Measurements from ENCODE around the gene PF4V1.

The PF4V1 gene

DNA sequence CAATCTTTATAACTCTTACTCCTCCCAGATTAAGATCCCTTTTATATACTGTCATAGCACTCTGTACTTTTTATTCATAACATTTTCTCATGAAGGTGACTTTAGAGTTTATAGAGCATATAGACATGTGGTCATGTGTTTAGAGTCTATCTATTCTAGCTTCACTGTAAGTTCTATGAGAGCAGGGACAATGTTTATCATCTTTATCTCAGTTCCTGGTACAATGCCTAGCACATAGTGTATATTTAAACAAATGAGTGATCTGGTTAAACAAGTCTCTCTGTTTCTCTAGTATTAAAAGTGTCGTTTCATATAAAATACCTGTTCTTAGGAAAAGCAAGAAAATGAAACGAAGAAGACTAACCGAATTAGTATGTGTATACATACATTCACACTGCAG lies 13.4 kb upstream of the PF4V1 start:
- TF ChIP-seq ZFP69B (tag by site-specific recombination; IDR thresholded peaks at IDR 0.05) (no peak), GLI2 (tag by site-specific recombination; IDR thresholded peaks at IDR 0.05; ENCODE audit: borderline replicate concordance, low read depth) (no peak)
- Histone ChIP-seq H3K4me3 (ENCODE audit: low read depth, low read length) (no peak overlapping the region), H3K4me1 (ENCODE audit: control insufficient read depth, insufficient read depth, low read length) (no peaks in the 10 kb centered on the region), H3K27ac (ENCODE audit: extremely low read depth, low read depth, low read length) (no peak overlapping the region), H3K9me3 (ENCODE audit: control insufficient read depth, insufficient read depth, low read depth, low read length) (no peaks in the 10 kb centered on the region), H3K36me3 (ENCODE audit: control insufficient read depth in 2 of 2, insufficient read depth in 1 of 2, low read length in 2 of 2) (no peaks in the 10 kb centered on the region)
- POLR2A ChIA-PET = no interaction called here
- CTCF ChIA-PET = interaction anchor here (1.5 kb wide), 1 partner anchor 25 kb away, joined by 3 read pairs; no protein-coding TSS in a partner anchor

DNA sequence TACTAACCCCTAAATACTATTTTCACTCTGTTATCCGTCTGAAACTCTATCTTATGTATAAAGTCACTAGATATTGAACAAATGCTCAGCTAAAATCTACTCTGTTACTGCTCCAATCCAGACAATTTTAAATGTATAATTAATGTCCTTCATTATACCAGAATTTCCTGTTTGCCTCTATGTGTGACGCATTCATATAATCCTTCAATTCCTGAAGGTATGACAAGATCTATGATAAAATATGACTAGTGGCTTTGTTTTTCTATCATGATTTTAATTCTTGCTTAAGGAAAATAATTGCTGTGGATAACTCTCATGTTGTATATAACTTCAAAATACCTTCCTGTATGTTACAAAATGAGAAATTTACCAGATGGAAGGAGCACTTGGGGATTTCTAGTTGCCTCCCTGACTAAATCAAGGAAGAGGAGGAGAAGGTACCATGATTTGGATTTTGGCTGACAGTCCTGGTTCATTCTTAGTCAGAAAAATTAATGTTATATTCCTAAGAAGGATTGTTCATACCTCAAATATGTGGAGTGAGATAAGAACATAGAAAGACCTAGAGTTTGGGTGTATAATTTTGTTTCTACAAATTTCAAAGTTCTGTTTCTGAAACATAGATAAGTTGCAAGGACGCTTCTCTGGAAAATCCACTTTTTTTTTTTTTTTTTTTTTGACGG lies 11.7 kb upstream of the PF4V1 start:
- no peaks in the 10 kb centered on the region for H3K9me3 ChIP-seq (ENCODE audit: control insufficient read depth, insufficient read depth, low read depth, low read length)
- no peaks in the 10 kb centered on the region for H3K36me3 ChIP-seq (ENCODE audit: control insufficient read depth in 2 of 2, insufficient read depth in 1 of 2, low read length in 2 of 2)
- no peak overlapping the region for H3K4me3 ChIP-seq (ENCODE audit: low read depth, low read length)
- TF ChIP-seq ZNF423 (tag by site-specific recombination; IDR thresholded peaks at IDR 0.05) (no peak), OVOL3 (tag by site-specific recombination; IDR thresholded peaks at IDR 0.05) (no peak), ZNF138 (tag by site-specific recombination; IDR thresholded peaks at IDR 0.05; ENCODE audit: borderline replicate concordance) (no peak), KLF9 (tag by site-specific recombination; IDR thresholded peaks at IDR 0.05; ENCODE audit: low read depth) (no peak), ZNF600 (tag by site-specific recombination; IDR thresholded peaks at IDR 0.05) (no peak), KLF16 (tag by site-specific recombination; IDR thresholded peaks at IDR 0.05) (no peak), ZNF311 (tag by site-specific recombination; IDR thresholded peaks at IDR 0.05; ENCODE audit: borderline replicate concordance) (no peak), ZNF792 (tag by site-specific recombination; IDR thresholded peaks at IDR 0.05) (no peak)
- TF ChIP-seq, protein P1, sequence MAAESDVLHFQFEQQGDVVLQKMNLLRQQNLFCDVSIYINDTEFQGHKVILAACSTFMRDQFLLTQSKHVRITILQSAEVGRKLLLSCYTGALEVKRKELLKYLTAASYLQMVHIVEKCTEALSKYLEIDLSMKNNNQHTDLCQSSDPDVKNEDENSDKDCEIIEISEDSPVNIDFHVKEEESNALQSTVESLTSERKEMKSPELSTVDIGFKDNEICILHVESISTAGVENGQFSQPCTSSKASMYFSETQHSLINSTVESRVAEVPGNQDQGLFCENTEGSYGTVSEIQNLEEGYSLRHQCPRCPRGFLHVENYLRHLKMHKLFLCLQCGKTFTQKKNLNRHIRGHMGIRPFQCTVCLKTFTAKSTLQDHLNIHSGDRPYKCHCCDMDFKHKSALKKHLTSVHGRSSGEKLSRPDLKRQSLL (tag by site-specific recombination; IDR thresholded peaks at IDR 0.05) = no peak
- TF ChIP-seq, protein P2, sequence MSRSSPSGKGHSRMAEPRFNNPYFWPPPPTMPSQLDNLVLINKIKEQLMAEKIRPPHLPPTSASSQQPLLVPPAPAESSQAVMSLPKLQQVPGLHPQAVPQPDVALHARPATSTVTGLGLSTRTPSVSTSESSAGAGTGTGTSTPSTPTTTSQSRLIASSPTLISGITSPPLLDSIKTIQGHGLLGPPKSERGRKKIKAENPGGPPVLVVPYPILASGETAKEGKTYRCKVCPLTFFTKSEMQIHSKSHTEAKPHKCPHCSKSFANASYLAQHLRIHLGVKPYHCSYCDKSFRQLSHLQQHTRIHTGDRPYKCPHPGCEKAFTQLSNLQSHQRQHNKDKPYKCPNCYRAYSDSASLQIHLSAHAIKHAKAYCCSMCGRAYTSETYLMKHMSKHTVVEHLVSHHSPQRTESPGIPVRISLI (tag by site-specific recombination; IDR thresholded peaks at IDR 0.05) = no peak
- POLR2A ChIA-PET = no interaction called here
- H3K27ac ChIP-seq (ENCODE audit: extremely low read depth, low read depth, low read length) = no peak overlapping the region
- H3K4me1 ChIP-seq (ENCODE audit: control insufficient read depth, insufficient read depth, low read length) = no peaks in the 10 kb centered on the region
- CTCF ChIA-PET = no interaction called here

DNA sequence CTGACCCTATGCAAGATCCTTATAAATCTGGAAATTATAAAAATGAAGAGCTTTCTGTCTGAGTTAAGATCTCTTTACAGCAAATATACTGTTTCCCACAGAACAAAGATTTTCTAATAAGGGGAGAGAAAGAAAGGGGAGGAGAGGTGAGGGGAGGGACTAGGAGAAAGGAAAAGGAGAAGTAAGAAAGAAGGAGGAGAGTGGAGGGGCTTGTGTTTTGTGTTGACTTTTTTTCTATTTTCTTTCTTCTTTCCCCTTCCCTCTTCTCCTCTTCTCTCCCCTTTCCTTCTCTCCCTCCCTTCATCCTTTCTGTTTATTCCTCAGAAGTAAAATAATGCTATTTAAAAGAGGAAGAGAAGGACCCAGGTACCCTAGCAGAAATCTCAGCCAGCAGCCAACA lies 10.4 kb upstream of the PF4V1 start:
- H3K9me3 ChIP-seq (ENCODE audit: control insufficient read depth, insufficient read depth, low read depth, low read length) = no peaks in the 10 kb centered on the region
- no peaks in the 10 kb centered on the region for H3K36me3 ChIP-seq (ENCODE audit: control insufficient read depth in 2 of 2, insufficient read depth in 1 of 2, low read length in 2 of 2)
- no peak overlapping the region for H3K4me3 ChIP-seq (ENCODE audit: low read depth, low read length)
- no peaks in the 10 kb centered on the region for H3K4me1 ChIP-seq (ENCODE audit: control insufficient read depth, insufficient read depth, low read length)
- ChIA-PET POLR2A (no interaction called here), CTCF (interaction anchor here (0.6 kb wide), 1 partner anchor 515 kb away, joined by 3 read pairs; no protein-coding TSS in a partner anchor)
- no peak overlapping the region for H3K27ac ChIP-seq (ENCODE audit: extremely low read depth, low read depth, low read length)
- TF ChIP-seq SP7 (tag by site-specific recombination; IDR thresholded peaks at IDR 0.05) (no peak), MZF1 (tag by site-specific recombination; IDR thresholded peaks at IDR 0.05; ENCODE audit: borderline replicate concordance) (no peak), KLF1 (tag by site-specific recombination; IDR thresholded peaks at IDR 0.05) (no peak), ZNF843 (tag by site-specific recombination; IDR thresholded peaks at IDR 0.05) (no peak)
- TF ChIP-seq, protein P3, sequence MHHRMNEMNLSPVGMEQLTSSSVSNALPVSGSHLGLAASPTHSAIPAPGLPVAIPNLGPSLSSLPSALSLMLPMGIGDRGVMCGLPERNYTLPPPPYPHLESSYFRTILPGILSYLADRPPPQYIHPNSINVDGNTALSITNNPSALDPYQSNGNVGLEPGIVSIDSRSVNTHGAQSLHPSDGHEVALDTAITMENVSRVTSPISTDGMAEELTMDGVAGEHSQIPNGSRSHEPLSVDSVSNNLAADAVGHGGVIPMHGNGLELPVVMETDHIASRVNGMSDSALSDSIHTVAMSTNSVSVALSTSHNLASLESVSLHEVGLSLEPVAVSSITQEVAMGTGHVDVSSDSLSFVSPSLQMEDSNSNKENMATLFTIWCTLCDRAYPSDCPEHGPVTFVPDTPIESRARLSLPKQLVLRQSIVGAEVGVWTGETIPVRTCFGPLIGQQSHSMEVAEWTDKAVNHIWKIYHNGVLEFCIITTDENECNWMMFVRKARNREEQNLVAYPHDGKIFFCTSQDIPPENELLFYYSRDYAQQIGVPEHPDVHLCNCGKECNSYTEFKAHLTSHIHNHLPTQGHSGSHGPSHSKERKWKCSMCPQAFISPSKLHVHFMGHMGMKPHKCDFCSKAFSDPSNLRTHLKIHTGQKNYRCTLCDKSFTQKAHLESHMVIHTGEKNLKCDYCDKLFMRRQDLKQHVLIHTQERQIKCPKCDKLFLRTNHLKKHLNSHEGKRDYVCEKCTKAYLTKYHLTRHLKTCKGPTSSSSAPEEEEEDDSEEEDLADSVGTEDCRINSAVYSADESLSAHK (tag by site-specific recombination; IDR thresholded peaks at IDR 0.05) = no peak
- TF ChIP-seq, protein P4, sequence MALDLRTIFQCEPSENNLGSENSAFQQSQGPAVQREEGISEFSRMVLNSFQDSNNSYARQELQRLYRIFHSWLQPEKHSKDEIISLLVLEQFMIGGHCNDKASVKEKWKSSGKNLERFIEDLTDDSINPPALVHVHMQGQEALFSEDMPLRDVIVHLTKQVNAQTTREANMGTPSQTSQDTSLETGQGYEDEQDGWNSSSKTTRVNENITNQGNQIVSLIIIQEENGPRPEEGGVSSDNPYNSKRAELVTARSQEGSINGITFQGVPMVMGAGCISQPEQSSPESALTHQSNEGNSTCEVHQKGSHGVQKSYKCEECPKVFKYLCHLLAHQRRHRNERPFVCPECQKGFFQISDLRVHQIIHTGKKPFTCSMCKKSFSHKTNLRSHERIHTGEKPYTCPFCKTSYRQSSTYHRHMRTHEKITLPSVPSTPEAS (tag by site-specific recombination; IDR thresholded peaks at IDR 0.05) = no peak
- TF ChIP-seq, protein P5, sequence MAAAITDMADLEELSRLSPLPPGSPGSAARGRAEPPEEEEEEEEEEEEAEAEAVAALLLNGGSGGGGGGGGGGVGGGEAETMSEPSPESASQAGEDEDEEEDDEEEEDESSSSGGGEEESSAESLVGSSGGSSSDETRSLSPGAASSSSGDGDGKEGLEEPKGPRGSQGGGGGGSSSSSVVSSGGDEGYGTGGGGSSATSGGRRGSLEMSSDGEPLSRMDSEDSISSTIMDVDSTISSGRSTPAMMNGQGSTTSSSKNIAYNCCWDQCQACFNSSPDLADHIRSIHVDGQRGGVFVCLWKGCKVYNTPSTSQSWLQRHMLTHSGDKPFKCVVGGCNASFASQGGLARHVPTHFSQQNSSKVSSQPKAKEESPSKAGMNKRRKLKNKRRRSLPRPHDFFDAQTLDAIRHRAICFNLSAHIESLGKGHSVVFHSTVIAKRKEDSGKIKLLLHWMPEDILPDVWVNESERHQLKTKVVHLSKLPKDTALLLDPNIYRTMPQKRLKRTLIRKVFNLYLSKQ (tag by site-specific recombination; IDR thresholded peaks at IDR 0.05; ENCODE audit: borderline replicate concordance) = no peak
- TF ChIP-seq, protein P6, sequence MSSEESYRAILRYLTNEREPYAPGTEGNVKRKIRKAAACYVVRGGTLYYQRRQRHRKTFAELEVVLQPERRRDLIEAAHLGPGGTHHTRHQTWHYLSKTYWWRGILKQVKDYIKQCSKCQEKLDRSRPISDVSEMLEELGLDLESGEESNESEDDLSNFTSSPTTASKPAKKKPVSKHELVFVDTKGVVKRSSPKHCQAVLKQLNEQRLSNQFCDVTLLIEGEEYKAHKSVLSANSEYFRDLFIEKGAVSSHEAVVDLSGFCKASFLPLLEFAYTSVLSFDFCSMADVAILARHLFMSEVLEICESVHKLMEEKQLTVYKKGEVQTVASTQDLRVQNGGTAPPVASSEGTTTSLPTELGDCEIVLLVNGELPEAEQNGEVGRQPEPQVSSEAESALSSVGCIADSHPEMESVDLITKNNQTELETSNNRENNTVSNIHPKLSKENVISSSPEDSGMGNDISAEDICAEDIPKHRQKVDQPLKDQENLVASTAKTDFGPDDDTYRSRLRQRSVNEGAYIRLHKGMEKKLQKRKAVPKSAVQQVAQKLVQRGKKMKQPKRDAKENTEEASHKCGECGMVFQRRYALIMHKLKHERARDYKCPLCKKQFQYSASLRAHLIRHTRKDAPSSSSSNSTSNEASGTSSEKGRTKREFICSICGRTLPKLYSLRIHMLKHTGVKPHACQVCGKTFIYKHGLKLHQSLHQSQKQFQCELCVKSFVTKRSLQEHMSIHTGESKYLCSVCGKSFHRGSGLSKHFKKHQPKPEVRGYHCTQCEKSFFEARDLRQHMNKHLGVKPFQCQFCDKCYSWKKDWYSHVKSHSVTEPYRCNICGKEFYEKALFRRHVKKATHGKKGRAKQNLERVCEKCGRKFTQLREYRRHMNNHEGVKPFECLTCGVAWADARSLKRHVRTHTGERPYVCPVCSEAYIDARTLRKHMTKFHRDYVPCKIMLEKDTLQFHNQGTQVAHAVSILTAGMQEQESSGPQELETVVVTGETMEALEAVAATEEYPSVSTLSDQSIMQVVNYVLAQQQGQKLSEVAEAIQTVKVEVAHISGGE (tag by site-specific recombination; conservative IDR thresholded peaks at IDR 0.05; ENCODE audit: low read depth) = no peak
